WERI-Rb-1 (cell line): Measurements from ENCODE around the gene SORCS2.

ENCODE experiments used
- DNase-seq: peaks from one replicate; pipeline ENCODE4 v3.0.0-alpha.2; 2020
- H3K27ac ChIP-seq: fragments of 250-450 bp; sonication (Bioruptor Pico); 2 replicates; pipeline ENCODE4 v1.5.1; 2020; ENCODE audit warnings: mild to moderate bottlenecking, moderate library complexity
- H3K27me3 ChIP-seq: fragments of 250-450 bp; sonication (Bioruptor Pico); 2 replicates; pipeline ENCODE4 v1.5.1; 2021; ENCODE audit warnings: mild to moderate bottlenecking, low read depth, moderate library complexity; ENCODE audit not compliant: insufficient read depth, severe bottlenecking
- H3K36me3 ChIP-seq: fragments of 250-450 bp; sonication (Bioruptor Pico); 2 replicates; pipeline ENCODE4 v1.5.1; 2020; ENCODE audit warnings: mild to moderate bottlenecking, moderate library complexity
- H3K4me3 ChIP-seq: 2 replicates; pipeline ENCODE4 v1.5.1; 2011; ENCODE audit warnings: low read depth, mild to moderate bottlenecking, control low read depth, low read length
- H3K9me3 ChIP-seq: fragments of 250-450 bp; sonication (Bioruptor Pico); 2 replicates; pipeline ENCODE4 v1.5.1; 2021; ENCODE audit warnings: mild to moderate bottlenecking, moderate library complexity; ENCODE audit not compliant: severe bottlenecking
- TF ChIP-seq, protein P1 (sequence below): IDR thresholded peaks from 2 replicates; pipeline ENCODE4 v1.5.1; 2011; ENCODE audit warnings: low read depth, mild to moderate bottlenecking, control low read depth, inconsistent platforms, low read length

Gene SORCS2

DNA sequence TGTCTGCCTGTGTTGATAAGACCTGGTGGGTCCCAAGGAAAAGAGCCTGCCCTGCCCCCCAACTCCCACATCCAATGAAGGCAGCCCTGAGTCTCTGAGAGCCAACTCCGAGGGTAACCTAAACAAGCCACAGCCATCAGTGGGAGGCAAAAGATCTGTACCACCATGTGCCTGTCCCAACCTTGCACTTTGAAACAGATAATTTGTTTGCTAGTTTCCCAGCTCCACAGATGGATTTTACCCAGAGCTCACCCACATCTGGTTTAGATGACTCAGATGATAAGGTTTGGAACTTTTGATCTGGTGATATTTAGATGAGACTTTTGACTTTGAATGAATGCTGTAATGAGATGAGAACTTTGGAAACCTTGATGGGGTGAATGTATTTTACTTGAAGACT is 488.4 kb downstream of the SORCS2 start:
- Histone ChIP-seq H3K27me3 (no peaks in the 10 kb centered on the region), H3K36me3 (peaks cover 39% of the 10 kb centered on the region), H3K27ac (no peak overlapping the region), H3K4me3 (no peak overlapping the region), H3K9me3 (peaks cover 25% of the 10 kb centered on the region)
- no peak for DNase-seq
- TF ChIP-seq, protein P1, sequence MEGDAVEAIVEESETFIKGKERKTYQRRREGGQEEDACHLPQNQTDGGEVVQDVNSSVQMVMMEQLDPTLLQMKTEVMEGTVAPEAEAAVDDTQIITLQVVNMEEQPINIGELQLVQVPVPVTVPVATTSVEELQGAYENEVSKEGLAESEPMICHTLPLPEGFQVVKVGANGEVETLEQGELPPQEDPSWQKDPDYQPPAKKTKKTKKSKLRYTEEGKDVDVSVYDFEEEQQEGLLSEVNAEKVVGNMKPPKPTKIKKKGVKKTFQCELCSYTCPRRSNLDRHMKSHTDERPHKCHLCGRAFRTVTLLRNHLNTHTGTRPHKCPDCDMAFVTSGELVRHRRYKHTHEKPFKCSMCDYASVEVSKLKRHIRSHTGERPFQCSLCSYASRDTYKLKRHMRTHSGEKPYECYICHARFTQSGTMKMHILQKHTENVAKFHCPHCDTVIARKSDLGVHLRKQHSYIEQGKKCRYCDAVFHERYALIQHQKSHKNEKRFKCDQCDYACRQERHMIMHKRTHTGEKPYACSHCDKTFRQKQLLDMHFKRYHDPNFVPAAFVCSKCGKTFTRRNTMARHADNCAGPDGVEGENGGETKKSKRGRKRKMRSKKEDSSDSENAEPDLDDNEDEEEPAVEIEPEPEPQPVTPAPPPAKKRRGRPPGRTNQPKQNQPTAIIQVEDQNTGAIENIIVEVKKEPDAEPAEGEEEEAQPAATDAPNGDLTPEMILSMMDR: no peak

DNA sequence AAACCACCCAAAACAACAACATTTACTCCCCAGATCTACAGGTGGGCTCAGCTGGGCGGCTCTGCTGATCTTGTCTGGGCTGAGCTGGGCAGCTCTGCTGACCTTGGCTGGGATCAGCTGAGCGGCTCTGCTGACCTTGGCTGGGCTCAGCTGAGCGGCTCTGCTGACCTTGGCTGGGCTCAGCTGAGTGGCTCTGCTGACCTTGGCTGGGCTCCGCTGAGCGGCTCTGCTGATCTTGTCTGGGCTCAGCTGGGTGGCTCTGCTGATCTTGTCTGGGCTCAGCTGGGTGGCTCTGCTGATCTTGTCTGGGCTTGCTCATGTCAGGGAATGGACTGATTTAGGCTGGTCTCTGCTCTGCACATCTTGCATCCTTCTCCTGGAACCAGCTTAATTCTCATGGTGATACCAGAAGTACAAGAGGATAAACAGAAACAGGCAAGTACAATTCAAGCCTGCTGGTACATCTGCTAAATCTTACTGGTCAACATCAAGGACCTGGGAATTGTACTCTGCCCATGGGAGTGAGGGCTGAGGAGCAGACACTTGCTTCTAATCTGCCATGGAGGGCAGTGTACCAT is 490.9 kb downstream of the SORCS2 start:
- no peak for DNase-seq
- H3K27me3 ChIP-seq: no peaks in the 10 kb centered on the region
- H3K36me3 ChIP-seq: peaks cover 44% of the 10 kb centered on the region
- H3K4me3 ChIP-seq: no peak overlapping the region
- H3K9me3 ChIP-seq: peaks cover 25% of the 10 kb centered on the region
- H3K27ac ChIP-seq: peak overlapping the region; percentile 36
- TF ChIP-seq, protein P1: no peak

DNA sequence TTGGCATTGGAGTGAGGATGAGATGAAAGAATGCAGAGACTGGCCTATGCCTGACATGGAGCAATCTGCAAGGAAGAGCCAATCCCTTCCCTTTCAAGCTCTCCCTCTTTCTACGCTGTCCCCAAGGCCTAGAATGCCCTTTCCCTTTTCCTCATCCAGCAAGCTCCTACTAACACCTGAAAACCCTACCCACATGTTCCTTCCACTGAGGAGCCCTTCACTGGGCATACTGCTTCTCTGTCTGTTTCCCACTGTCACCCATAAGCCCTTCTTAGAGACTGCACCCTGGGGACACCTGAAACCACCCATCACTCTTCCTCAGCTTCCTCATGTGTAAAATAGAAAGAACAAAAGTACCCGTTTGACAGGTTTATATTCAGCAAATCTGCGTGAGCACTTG is 492.0 kb downstream of the SORCS2 start:
- peak overlapping the region; percentile 2 for H3K27ac ChIP-seq
- H3K36me3 ChIP-seq: peaks cover 44% of the 10 kb centered on the region
- H3K4me3 ChIP-seq: no peak overlapping the region
- TF ChIP-seq, protein P1: no peak
- H3K27me3 ChIP-seq: no peaks in the 10 kb centered on the region
- DNase-seq: no peak
- H3K9me3 ChIP-seq: peaks cover 25% of the 10 kb centered on the region

DNA sequence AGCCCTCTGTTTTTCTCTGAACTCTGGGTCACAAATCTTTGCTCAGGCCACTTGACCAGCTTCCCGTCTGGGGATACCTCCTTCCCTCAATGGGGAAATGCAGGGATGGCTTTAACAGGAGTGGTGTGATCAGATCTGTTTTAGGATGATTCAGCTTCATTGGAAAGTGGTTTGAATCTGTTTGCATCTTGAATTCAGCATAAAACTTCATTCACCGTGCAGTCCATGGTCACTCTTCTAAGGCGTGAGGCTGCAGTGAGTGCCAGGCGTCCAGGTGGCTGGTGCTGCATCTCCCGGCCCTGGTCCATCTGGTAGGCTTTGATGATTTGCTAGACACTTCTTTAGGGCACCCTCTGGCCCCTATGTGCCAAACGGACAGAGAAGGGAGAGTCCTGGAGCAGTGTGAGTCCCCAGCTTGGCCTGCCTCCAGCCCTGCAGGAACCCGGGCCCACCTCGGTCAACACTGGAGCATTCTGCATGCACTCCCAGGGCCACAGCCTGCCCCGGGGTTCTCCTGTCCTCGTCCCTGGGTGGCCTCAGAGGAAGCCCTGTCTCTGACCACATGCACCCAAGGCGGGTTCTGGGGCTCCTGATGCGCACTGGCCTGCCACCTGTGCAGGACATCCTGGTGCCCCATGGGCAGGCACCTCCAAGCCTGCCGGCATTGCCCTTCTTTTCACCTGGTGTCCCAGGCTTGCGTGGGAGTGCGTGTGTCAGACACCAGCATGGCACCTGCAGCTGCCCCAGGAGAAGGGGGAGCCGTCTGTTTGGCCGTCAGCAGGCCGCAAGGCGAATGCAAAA is 493.9 kb downstream of the SORCS2 start:
- H3K36me3 ChIP-seq: peaks cover 50% of the 10 kb centered on the region
- no peak overlapping the region for H3K4me3 ChIP-seq
- H3K27me3 ChIP-seq: no peaks in the 10 kb centered on the region
- H3K9me3 ChIP-seq: peaks cover 20% of the 10 kb centered on the region
- TF ChIP-seq, protein P1: no peak
- DNase-seq: no peak
- no peak overlapping the region for H3K27ac ChIP-seq

DNA sequence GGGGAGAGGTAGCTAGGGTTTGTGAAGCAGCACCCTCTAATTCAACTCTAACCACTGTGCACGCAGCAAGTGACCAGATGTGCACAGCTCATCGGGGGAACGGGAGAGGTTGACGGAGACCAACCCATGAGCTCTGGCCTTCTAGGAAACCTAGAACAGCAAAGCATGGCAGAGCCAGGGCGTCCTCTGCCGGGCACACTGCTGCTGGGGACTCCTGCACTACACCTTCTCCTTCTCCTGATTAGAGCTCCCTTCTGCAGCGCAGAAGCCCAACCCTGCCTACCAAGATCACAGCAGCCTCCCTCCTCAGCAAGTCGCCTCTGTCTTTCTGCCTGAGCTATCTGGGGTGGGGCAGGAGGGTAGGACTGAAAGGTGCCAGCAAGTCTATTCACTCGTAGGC is 494.7 kb downstream of the SORCS2 start:
- peaks cover 17% of the 10 kb centered on the region for H3K9me3 ChIP-seq
- H3K27ac ChIP-seq: peak overlapping the region; percentile 5; the same call in 1 of the 2 replicates
- no peaks in the 10 kb centered on the region for H3K27me3 ChIP-seq
- H3K4me3 ChIP-seq: no peak overlapping the region
- DNase-seq: no peak
- TF ChIP-seq, protein P1: no peak
- H3K36me3 ChIP-seq: peaks cover 47% of the 10 kb centered on the region
